ENCODE results near the gene WDR90.

Gene WDR90

DNA sequence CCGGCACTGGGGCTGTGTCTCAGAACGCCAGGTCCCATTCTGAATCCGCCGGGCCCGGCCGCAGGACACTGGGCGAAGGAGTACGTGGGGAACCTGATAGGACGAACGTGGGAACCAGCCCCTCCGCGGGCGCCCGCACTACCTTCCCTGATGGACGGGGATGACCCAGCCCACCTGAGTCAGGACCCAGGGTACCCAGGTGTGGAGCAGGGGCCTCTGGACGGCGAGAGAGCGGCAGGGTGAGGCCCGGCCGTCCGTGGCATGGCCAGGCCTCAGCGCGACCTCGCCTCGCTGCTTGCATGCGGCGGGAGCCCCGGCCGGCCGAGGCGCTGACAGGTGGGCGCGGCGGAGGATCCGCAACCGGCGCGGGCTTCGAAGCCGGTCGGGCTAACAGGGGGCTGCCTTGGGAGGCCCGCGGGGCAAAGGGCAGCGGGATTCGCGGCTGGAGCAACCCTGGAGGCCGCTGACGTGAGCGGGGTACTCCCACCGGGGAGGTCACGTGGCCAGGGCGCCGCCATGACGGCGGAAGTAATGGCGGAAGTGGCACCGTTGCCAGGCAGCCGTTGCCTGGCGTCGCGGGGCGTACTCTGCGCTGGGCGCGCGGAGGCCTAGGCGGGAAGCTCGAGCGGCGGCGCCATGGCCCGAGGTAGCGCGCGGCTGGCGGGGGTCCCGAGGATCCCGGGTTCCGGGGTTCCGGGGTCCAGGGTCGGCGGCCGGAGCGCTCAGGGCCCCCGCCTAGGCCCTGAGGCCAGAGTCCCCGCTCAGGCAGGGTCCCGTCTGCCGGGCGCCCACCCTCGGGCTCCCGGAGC is at the start of gene WDR90:
TSS of gene WDR90 (plus strand) at position 585 of the 809 bp plus-strand sequence. CDS start at position 637, 52 bp downstream.
- DNase-seq = peak; percentile 89

DNA sequence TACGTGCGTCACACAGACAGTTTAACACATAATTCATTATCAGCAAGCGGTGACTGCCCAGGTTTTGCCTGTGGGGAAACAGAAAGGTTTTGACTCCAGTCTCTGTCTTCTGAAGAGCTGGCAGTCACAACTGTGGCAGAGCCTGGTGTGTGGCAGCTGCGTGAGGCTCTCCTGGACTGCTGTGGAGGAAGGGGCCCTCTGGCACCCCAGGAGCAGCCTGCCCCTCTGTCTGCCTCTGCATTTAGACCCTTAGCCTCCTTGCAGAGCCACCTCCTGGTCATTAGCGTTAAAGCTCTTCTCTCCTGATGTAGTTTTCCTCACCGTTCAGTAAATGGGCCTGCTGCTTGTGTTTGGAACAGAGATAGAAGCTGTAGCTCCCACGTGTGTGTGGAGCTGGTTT is 48.4 kb upstream of the WDR90 start:
- DNase-seq = no peak

DNA sequence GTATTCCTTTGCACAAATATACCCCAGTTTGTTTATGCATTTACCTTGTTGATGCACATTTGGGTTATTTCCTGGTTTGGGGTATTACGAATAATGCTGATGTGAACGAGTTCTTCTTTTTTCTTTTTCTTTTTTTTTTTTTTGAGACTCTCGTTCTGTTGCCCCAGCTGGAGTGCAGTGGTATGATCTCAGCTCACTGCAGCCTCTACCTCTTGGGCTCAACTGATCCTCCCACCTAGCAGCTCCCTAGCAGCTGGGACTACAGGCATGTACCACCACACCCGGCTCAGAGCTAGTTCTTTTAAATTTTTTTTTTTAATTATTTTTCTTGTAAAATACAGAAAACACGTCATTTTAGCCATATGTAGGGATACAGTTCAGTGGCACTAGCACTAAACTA is 45.2 kb upstream of the WDR90 start:
- DNase-seq = no peak

DNA sequence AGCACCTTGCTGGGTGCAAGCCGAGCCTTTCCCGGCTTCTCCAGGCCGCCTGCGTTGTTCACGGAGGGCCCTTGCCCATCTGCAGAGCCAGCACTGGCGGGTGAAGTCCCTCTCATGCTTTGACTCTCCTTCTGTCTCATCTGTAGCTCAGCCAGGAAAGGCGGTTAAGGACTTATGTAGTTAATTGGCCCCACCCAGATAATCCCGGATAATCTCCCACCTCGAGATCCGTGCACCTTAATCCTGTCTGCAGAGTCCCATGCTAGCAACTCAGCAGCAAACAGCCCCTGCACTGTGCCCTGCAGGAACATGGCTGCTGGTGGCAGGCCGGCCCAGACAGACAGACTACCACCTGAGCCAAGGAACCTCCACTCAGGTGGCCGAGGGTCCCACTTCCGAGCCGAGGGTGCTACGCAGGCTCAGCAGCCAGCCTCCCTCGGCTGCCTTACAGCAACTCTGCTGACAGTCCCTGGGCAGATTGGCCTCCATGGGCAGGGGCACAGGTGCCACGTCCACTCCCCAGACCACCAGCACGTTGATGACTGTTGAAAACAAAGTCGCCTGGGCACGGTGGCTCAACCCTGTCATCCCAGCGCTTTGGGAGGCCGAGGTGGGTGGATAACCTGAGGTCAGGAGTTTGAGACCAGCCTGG is 42.4 kb upstream of the WDR90 start:
- no peak for DNase-seq

DNA sequence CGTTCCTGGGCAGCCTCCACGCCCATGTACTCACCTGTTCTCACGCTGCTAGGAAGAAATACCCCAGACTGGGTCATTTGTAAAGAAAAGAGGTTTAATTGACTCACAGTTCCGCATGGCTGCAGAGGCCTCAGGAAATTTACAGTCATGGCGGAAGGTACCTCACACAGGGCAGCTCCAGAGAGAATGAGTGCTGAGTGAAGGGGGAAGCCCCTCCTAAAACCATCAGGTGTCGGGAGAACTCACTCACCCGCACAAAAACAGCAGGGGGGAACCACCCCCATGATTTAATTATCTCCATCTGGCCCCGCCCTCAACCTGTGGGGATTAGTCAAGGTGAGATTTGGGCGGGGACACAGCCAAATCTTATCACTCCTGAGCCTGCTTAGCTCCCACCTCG is 41.1 kb upstream of the WDR90 start:
- DNase-seq = no peak

DNA sequence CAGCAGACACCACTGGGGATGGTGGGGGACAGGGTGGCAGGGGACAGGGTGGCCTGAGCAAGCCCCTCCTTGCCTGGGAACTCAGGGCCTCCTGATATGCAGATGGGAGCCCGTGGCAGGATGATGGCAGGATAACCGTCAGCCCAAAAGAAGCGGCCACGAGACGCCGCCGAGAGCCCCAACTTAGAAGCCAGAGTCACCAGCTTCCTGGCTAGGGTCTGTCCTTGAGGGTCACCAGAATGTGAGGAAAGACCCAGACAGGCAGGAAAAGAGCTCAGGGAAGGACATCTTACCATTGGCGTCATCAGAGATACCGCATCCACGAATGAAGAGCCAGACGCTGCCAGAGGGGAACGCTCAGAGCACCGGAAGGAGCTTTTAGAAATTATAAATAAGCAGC is 39.8 kb upstream of the WDR90 start:
- DNase-seq = no peak

DNA sequence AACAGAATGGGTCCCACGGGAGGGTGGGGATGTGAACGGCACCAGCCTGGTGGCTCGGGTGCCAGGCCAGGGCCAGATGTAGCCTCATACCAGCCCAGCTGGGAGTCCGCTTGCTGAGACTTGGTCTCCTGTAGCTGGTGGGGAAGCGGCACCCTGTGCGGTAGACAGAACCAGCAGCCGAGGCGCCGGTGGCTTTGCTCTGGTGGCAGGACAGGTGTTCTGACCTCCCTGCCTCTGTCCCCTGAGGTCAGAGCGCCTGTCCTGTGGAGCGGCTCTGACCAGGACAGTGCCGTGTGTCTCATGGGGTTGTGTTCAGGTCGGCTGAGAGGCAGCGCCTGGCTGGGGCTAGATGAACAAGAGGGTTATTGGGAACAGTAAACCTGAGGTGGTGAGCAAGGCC is 39.2 kb upstream of the WDR90 start:
- DNase-seq = no peak

DNA sequence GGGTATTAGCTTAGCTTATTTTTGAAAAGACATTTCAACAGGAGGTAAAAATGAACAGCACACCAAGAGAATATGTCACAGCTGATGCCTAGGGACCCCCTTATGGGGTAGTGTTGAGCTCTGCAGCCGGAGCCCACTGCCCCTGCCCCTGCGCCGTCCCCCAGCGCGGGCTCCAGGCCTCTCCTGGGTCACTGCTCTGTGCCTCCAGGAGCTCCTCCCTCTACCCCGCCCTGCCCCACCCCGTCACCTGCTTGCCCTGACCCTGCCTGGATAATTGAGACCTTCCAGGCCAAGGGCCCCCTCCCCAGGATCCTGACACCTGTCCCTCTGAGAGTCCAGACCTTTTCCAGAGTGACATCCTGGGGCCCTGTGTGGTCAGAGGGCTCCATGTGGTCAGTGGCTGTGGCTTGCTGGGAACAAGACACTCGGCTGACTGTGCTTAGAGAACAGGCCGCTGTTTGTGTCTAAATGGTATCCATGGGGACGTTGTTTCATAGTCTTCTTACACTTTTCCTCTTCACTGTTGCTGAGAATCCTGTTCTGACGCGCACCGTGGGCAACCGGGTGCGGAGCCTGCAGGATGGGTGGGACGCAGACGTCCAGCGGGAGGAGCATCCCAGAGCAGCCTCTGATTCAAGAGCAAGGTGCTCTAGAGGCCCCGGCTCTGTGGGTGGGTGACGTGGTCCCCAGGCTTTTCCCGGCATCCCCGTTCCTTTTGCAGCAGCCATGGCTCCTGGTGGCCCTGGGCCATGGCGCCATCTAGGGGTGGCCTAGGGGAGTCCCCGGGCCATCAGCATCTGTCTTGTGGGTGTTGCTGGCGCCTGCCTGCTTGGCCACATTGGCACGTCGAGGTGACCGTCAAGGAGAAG is 38.4 kb upstream of the WDR90 start:
- peak; percentile 24 for DNase-seq

DNA sequence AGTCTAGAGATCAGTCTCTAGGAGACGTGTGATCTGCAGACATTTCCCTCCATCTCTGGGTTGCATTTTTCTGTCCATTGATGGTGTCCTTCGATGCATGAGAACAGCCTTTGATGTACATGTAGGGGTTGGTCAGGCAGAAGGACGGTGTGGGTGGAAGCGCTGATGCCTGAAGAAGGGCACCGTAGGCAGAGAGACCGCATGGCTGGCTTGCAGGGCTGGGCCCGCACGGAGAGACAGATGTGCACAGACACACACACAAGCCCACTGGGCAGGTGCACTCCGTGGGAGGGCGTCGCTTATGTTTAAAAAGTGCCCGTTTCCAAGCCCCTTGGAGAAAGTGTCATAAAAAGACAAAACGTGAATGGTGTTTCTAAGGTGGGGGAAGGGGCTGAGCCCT is 34.0 kb upstream of the WDR90 start:
- no peak for DNase-seq

DNA sequence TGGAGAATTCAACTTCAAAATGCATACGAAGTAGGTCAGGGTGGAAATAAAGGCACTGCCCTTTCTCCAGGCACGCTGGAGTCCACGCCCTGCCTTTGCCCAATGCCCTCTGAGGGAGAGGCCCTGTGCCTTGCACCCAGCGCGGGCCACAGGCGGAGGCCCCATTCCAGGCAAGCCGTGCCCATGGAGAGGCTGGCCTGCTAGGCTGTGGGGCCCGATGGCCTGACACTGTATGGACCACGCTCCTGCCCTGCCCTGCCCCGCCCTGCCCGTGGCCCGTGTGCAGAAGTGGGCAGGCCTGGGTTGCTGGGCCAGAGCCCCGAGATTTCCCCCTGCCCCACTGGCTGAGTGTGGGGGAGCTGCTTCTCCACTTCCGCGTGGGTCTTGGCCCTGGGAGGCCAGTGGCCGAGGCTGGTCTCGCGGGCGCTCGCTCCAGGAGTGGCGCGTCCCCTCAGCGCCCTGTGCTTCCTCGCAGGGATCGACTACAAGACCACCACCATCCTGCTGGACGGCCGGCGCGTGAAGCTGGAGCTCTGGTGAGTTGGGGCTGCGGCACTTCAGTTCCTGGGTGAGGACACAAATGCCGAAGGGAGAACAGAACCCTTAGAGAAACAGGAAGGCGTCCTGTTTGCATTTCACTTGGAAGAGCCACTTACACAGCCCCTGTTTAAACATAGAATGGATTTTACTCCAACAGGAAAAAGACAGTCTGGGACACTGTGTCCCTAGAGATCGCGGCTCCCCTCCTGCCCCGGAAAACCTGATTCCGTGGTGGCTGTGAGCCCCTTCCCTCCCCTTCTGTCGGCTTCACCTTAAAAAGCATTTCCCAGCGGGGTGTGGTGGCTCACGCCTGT is 32.2 kb upstream of the WDR90 start:
- DNase-seq = peak; percentile 80

DNA sequence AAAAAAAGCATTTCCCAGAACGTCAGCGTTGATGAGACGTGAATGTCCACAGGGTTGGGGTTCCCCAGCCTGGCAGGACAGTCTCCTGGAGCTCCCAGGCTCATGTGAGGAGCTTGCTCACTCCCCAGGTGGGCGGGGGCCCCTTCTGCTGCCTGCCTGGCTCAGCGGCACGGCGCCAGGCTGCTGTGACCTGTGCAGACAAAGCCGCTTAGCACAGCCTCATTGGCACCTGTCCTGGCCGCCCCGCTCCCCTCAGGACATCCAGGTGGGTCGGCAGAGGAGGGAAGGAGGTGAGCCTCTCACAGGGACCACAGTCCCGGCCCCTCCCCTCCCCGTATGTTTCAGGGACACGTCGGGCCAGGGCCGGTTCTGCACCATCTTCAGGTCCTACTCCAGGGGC is 31.3 kb upstream of the WDR90 start:
- DNase-seq = peak; percentile 58

DNA sequence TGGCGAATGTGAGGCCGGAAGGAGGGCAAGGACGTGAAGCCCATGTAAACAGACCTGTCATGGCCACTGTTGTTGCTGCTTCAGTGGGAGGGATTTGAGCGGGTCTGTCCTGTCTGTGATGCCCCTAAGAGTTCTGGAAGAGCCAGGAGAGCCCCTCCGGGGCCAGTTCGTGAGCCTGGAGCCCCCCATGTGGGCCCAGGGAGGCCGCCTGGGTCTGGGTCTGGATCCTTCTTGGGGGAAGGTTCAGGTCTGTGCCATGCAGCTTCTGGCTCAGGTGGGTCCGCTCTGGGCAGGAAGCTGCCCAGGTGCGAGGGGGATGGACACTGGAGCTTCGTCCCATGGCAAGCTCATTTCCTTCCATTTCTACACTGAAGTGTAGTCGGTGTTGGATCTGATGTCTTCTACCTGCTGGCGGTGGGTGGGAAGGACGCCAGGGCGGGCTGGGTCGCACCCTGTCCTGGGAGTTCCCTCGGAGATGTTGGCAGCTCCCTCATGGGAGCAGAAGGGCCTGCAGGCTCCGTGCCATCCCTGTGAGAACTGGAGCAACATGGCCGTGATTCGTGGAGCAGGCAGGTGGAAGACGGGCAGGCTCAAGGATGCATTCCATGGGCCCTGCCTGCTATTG is 29.6 kb upstream of the WDR90 start:
- DNase-seq = no peak

DNA sequence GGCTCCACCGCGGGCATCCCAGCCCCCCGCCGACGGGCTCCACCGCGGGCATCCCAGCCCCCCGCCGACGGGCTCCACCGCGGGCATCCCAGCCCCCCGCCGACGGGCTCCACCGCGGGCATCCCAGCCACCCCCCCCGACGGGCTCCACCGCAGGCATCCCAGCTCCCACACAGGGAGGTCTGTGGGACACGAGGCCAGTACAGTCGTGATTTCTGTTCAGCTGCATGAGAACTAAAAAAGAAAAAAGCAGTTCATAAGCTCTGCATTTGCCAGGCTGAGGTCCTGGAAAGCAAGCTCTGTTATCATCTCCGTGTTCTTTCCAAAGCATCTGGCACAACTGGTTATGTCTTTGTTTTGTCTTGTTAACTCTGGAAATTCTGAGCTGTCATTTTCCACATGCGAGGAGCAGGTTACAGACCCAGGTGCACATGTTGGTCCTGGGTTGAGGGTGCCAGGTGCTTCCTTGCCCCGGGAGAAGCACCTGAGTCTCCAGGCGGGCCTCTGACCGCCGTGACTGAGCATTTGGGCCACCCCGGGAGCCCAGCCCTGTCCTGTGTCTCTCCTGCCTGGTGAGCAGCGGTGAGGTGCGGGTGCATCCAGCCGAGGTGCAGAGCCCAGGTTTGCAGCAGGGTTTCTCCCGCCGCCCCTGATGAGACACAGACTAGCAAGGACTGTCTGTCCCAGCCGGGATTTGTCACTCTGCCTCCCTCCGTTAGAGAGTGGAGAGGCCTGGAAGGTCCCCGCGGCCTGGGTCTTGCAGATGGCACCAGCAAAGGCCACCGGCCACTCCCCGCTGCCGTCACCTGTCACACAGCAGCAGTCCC is 28.3 kb upstream of the WDR90 start:
- DNase-seq = no peak

DNA sequence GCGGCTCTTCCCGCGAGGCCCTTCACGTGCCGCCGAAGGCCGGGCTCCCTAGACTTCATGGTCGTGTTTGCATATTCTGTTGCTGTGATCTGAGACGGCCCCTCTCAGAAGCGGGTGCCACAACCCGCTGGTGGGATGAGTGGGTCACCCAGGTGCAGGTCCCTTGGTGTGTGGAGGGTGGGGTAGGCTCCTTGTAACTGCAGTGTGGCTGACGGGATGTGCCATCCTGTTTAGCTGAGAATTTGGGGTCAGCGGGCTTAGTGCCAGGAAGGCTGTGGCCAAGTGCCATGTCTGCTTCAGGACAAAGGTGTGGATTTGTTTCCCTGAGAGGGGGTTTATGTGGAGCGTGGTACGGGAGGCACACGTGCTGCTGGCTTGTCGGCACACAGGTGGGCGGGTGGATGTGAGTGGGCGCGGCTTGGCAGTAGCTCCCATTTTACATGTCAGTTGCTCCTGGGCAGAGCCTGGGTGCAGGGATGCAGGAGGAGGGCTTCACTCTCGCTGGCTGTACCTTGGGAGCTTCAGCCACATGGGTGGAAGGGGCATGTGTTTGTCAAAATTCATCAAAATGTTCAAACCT is 27.5 kb upstream of the WDR90 start:
- peak; percentile 46 for DNase-seq

DNA sequence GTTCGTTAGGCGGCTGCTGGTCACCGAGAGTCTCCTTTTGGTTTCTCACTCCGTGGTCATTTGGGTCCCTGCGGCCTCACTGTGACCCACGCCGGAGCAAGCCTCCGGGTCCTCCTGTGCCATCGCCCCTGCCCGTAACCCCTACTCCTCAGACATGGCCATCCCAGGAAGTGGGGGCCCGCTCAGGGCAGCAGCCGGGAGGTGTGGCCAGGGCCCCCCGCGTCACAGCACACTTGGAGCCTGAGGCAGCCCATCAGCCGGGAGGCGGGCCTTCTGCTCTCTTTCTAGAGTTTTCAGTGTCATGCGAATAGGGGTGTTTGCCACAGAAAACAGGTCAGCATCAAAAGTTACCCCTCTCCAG is 26.3 kb upstream of the WDR90 start:
- DNase-seq = no peak

DNA sequence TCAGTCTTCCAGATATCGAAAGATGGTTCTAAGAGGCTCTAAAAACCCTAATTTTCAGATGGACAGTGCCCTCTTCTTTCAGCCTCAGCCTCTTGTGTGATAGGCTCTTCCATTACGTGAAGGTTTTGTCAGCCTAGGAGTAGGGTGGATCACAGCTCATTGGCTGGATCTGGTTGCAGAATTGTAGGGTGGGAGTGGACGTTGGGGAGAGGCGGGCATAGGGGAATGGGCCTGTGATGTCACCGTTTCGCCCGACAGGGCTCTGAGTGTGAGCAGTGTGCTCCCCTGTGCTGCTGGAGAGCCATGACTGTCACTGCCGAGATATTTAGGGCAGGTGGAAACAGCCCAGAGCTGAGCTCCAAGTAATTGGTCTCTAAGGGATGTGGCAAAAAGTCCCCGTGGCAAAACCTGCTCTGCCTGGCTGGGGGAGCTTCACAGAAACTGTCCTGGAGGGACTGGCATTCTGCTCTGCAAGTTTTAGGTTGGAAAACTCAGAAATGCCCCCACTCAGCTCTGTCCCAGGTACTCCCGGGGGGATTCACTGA is 24.6 kb upstream of the WDR90 start:
- no peak for DNase-seq

DNA sequence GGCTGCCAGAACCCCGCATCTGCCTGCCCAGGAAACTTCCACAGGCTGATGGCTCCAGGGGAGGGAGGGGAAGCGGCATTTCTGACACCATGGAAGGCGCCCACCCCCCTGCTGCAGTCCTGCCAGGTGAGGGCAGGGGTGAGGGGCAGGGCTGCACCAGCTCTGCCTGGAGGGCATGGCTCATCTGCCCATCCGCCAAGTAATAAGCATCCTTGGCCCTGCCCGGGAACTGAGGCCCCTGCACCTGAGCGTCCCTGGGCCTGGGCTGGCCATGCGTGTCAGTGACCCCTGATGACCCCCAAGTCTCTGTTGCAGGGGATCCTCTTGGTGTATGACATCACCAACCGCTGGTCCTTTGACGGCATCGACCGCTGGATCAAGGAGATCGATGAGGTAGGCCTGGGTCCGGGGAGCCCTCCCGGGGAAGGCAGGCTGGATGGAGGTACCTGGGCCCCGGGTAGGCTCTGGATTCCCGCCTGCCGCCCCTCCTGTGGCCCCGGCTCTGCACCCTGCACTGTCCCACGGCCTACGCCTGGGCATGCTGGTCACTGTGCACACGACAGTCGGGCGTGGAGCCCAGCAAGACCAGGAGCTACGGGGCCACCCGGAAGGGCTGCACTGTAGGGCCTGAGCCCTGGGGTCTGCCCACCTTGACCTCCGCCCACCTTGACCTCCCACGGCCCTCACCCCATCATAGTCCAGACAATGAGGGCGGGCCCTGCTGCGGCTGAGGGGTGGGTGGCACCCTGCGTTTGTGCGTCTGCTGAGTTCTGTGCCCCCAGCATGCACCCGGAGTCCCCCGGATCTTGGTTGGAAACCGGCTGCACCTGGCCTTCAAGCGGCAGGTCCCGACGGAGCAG is 23.8 kb upstream of the WDR90 start:
- DNase-seq = no peak

DNA sequence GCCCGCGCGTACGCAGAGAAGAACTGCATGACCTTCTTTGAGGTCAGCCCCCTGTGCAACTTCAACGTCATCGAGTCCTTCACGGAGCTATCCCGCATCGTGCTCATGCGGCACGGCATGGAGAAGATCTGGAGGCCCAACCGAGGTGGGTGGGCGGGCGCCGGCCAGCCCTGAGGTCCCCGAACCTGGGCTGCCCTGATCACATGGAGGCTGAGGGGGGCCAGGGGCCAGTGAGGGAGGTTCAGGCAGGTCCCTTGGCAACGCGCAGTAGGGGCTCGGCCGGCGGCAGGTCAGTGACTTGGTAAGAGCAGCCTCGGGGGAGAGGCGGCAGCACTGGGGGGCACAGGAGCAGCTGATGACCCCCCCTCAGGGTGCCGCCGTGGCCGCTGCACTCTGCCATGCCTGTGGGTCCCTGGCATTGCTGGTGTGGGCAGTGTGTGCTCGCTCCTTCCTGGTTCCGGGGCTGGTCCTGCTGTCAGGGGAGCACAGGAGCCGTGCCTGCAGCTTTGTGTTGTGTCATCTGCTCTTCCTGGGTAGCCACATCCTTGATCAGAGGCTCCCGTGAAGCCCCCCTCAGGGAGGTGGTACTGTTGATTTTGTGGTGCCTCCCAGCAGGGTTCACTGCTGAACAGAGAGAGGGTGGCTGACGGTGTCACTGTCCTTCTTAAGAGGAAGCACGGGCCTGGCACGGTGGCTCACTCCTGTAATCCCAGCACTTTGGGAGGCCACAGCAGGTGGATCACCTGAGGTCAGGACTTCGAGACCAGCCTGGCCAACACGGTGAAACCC is 23.0 kb upstream of the WDR90 start:
- no peak for DNase-seq

Measured in NCI-H2029 (cell line).